GM11168 (cell line): ENCODE data around the gene BCL11A.

Experiments used
- in situ Hi-C: fragments of 300-500 bp; cut with MboI; formaldehyde crosslinking; loops from one replicate; pipeline ENCODE4 v1.12.0; 2022; ENCODE audit warnings: low sequenced_read_pairs; ENCODE audit not compliant: unreplicated experiment

Gene BCL11A

GRCh38 chr2:60513996-60514395, 39.5 kb downstream of the BCL11A start:
- in situ Hi-C loops: no loop called here

GRCh38 chr2:60513191-60513590, 40.3 kb downstream of the BCL11A start:
- in situ Hi-C loops: no loop called here

DNA sequence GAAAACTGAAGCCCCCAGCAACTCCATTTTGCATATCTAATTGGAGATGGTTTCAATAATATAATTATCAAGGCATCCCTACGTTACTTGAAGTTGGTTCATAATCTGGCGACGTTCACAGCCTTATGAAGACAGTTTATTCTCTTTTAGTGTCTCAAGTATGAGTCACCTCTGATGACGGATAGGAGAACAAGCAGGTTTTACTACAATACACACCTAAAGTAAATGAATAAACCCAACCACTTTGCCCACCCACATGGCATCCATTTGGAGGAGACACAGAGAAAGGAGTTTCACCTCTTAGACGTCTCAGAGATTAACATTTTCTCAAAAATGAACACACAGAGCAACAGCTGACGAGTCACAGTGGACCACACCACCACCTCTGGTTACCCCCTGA, 40.8 kb downstream of the BCL11A start:
- in situ Hi-C loops: no loop called here

DNA sequence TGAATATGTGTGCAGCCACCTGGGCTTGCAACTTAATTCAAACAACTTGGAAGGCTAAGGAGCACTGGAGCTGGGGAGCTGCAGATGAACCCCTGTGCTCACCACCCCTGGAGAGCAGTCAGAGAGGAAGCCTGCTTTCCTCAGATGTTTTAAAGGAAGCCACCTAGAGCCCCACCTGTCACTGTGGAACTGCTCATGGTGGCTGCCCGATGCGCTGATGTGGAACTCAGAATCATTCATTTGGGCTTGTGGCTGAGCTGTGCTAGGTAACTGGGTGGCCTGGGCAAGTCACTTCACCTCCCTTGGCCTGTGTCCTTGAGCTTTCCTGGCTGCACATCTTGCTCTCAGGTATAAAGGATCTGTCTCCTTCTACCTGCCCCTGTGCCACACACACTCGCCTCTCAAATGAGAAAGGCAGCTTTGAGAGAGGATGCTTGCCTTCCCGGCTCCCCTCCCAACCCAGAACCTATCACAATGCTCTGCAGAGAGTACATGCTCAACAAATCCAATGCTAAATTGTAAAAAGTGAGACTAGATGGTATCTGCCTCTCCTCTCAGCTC, 41.3 kb downstream of the BCL11A start:
- in situ Hi-C loops: no loop called here

DNA sequence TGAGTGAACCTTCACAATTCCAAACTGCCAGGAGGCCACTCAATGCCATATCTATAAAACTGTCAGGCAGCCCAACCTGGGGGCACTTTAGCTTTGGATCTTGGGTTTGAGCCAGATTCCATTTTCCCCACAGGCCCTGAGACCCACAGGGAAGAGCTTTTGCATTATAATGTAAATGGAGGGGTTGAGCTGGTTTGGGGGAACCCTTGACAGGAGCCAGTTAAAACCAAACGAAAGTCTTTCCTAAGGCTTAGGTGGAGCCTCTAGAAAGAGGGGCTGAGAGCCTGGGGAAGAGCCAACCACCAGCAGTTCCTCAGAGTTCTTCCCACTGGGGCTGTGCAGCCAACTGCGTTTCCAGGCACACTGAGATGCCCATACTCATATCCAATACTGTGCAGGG, 42.7 kb downstream of the BCL11A start:
- in situ Hi-C loops: no loop called here

DNA sequence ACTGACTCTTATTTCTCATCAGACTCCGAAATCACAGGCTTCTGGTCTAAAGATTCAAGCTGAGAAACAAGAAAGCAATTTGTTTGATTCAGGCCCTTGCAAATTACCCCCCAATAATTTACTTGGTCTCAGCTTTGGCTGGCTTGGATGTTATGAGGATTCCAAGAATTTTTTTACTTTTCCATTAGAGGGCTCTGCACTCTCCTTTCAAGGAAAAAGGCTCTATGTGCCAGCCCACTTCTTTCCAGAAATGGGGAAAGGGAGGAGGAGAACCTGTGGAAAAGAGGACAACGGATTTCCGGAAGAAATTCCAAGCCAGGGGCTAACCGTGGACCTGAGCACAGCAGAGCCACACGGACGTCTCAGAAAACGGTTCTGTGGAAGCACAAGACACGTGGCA, 44.4 kb downstream of the BCL11A start:
- in situ Hi-C loops: no loop called here

DNA sequence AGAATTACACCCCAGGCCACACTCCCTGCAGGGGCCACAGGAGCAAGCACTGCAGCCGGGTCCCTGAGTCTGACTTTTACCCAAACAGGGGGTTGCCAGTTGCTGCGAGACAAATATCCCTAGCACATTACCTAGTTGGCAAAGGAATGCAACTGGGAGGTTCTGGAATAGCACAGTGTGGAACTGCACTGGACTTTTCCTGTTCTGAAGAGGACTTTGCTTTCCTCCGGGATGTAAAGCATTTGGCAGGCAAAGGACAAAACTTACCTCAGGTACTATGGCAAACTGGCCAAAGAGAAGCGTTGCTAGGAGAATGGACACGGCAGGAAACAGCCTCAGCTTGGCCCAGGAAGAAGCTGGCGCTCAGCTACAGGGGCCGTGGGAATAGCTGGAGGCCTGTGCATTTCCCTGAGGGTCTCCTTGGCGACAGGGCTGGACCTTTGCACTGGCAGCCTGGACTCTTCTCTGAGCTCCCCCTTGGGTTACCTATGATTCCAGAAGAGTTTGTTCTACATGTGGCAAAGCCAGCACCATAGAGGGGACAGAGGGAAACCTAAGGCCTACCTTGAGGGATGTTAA, 45.0 kb downstream of the BCL11A start:
- in situ Hi-C loops: no loop called here

DNA sequence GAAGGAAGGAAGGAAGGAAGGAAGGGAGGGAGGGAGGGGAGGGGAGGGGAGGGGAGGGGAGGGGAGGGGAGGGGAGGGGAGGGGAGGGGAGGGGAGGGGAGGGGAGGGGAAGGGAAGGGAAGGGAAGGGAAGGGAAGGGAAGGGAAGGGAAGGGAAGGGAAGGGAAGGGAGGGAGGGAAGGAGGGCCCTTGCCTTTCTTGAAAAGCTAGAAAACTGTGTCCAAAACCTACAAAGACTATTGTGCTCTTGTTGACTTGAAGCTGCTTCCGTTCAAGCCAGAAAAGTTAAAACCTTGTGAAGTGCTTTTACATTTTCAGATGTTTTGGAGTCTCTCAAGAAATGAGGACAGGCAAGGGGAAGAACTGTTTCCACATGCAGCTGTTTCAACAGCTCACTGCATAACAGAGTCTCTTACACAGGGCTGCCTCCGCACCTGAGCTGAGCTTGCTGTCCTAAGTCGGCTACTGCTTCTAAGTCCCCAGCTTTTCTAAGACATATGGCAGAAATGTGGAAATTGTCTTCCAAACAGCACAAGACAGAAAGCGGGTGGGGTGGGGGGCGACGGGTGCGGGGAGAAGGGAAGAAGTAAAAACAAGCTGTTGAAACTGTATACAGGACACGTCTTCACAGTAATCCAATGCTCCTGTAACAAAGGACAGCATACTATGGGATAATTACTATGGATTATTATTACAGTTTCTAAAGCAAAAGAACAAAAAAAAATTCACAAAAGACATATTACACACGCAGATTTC, 46.1 kb downstream of the BCL11A start:
- in situ Hi-C loops: no loop called here

DNA sequence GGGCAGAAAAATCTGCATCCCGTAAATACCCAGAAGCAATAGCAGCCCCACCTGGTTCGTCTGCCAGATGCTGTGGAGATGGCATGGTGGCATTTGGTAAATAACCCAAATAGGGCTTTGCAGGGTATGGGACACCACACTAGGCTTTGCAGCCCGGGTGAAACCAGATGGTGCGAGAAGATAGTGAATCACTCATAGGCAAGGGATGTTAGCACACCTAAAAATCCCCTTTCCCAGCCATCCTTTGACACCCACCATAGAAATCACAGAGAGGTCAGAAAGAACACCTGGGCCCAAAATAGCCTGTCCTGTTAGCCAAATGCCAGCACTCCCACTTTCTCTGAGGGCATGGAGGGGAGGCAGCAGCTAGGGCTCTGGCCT, 47.6 kb downstream of the BCL11A start:
- in situ Hi-C loops: no loop called here

DNA sequence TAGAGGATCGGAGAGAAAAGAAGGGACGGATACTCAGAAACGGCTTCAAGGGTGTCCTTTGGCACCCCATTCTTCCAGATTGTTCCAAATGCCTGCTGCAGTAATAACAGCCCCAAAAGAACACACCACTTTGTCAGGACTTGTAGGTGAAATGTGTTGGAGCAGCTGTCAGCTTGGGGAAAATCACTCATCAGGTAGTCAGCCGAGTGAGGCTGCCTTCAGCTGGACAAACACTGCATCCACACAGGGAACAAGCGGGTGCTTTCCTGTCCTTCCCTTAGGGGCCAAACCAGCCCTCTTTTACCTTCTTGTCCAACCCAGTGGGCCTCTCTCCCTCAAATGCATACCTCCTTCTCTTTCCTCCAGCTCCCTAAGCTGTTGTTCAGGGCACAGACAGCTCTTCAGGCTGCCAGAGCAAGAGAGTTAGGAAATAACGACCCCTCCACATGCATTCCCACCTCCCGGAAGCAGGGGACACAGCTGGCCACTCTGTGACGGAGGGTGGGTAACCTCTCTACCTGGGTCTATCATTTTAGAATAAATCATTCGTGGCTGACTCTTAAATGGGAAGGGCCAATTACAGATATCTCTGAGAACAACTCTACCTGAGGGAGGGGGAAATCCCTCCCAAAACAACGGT, 48.1 kb downstream of the BCL11A start:
- in situ Hi-C loops: no loop called here

- in situ Hi-C loops: no loop called here
Observed at GRCh38 chr2:60504049-60504448, 49.4 kb downstream of the BCL11A start.

GRCh38 chr2:60502144-60502543, 51.3 kb downstream of the BCL11A start:
- in situ Hi-C loops: no loop called here

GRCh38 chr2:60500861-60501260, 52.6 kb downstream of the BCL11A start:
- in situ Hi-C loops: no loop called here

DNA sequence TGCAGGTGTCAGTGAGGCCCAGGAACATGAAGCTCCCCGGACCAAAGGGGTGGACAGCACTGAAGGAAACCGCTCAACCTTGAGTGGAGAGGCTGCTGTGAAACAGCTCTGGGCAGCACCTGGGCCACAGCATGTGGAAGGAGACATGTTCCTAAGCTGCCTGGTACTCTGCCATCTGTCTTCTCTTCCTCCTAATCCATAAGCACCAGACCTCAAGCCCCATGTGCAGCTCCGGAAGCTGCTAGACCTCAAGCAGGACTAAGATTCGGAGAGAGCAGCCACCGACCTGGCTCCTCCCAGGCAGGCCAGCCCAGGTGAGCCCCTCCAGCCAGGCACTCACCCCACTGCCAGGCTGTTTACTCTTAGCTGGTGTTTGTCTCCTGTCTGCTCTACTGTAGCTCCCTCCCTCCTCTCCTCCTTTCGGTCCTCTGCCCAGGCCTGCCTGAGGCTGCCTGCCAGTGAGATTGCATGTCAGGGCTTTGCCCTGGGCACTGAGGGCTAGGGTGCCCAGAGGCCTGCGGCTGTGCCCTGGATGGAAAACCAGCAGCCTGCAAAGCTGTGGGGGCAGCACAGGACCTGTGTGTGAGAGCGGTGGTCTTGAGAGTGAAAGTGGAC, 53.7 kb downstream of the BCL11A start:
- in situ Hi-C loops: no loop called here

DNA sequence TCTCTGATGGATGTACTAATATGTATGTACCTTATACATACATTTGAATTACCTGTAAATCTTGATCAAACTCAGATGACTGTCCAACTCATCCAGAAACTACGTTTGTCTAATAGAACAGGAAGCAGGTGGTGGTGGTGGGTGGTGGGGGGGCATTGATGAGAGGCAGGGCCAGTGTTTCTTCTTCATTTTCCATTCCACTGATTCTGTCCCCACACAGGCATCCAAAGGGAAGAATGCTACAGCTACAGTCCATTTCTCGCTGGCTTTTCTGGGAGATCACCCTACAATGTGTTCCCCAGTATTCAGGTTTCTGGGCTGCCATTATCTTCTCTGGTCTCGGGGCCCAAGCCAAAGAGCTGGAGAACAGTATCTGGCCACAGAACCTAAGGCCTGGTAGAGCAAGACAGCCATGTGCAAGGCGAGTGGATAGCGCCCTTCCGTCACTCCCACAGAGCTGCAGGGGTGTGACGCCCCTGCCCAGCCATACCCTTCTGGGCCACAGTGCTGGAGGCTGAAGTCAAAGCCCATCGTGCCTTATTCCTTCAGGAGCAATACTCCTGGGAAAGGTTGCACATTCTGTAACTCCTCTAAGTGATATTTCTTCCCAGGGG, 54.5 kb downstream of the BCL11A start:
- in situ Hi-C loops: no loop called here

DNA sequence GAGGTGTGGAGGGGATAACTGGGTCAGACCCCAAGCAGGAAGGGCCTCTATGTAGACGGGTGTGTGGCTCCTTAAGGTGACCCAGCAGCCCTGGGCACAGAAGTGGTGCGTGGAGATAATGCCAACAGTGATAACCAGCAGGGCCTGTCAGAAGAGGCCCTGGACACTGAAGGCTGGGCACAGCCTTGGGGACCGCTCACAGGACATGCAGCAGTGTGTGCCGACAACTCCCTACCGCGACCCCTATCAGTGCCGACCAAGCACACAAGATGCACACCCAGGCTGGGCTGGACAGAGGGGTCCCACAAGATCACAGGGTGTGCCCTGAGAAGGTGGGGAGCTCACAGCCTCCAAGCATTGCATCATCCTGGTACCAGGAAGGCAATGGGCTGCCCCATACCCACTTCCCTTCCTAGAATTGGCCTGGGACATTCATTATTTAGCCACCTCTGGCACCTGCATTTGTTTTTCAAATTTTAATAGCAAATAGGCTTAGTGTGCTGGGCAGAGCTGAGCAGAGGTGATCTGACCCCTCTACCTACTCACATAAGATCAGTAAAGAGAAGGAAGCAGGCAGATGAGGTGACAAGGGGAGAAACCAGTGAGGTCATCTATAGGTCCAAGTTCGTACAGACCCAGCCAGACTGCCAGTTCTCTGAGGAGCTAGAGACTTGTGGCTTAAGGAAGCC, 55.2 kb downstream of the BCL11A start:
- in situ Hi-C loops: no loop called here

GRCh38 chr2:60497500-60497899, 56.0 kb downstream of the BCL11A start:
- in situ Hi-C loops: no loop called here

DNA sequence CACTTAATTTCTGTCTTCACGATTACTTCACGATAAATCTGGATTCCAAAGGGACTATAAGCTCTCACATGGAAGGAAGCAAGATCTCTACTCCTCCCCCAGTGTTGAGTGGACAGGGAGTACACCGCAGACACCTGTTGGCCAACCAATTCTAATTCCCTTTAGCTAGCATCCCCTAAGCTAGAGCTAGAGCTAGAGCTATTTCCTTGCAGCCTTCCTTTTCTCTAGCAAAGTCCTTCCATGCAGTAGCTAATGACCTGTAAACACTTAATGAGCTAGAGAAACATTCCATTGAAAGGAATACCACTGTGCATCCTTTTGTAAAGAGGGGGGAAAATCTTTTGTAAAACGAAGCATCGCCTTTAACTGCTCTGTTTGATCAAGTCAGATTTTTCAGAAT, 56.5 kb downstream of the BCL11A start:
- in situ Hi-C loops: no loop called here

DNA sequence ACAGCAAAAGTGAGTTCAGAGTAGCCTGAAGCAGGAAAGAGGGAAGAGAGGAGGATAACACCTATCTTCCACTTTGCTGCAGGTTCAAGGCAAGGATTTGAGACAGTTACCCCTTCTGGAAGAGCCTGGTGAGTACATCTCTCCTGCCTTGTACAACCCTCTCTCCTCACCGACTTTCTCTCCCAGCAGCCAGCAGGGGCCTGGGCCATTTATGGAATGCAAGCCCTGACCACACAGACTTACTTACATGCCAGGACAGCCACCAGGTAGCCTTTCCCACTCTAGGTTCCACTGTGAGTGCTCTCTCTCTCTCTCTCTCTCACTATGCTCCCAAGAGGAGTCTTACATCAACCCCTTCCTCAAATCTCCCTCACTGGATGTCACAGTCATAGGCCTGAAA, 57.0 kb downstream of the BCL11A start:
- in situ Hi-C loops: no loop called here

- in situ Hi-C loops: no loop called here
Observed at GRCh38 chr2:60495041-60495625, 58.3 kb downstream of the BCL11A start.
